Keratinocyte (primary cell): ENCODE results near the gene PPM1H.

ENCODE experiments used
- CTCF ChIP-seq, 3 experiments: IDR thresholded peaks in 1 of 3; conservative IDR thresholded peaks in 1 of 3; optimal IDR thresholded peaks in 1 of 3; 2 replicates in 2 of 3; 3 replicates in 1 of 3; pipeline versions ENCODE3 to v1.5.1; 2011; ENCODE audit warnings: low read length in 3 of 3, mild to moderate bottlenecking in 3 of 3, moderate library complexity in 2 of 3, control low read depth in 1 of 3, inconsistent platforms in 1 of 3; ENCODE audit not compliant: insufficient read depth in 2 of 3; ENCODE audit errors: extremely low read depth in 1 of 3
- EZH2 ChIP-seq: IDR thresholded peaks from one replicate; pipeline ENCODE4 v1.6.1; 2012; ENCODE audit warnings: inconsistent platforms, mild to moderate bottlenecking, low read length, moderate library complexity

GRCh38 chr12:62637679-62638078 is 297.3 kb downstream of the PPM1H start:
- TF ChIP-seq CTCF (optimal IDR thresholded peaks at IDR 0.05 in 1 of 3, IDR thresholded peaks at IDR 0.05 in 1 of 3, conservative IDR thresholded peaks at IDR 0.05 in 1 of 3; ENCODE audit: extremely low read depth in 1 of 3, insufficient read depth in 2 of 3, low read length in 3 of 3) (no peak), EZH2 (no peak)
